Kidney (tissue), 14 donors: ENCODE data around the gene CTTNBP2. TPM values are rescaled to one million over a fixed set of nuclear protein-coding genes. Genes with fewer than 3 reads are reported as not detected.
A peak's percentile ranks its signal among the peaks of the same experiment; 100 is the strongest.

Experiments used
- DNase-seq, 5 donors: peaks; one replicate each; pipeline ENCODE4 v3.0.0-alpha.2; 2013 to 2020
- FAIRE-seq: peaks from 2 replicates; lab custom pipeline; 2012; peaks lifted over from hg19 to GRCh38; lab: Jason Lieb, UNC
- H3K27ac ChIP-seq, 2 donors: one replicate each; pipeline ENCODE4 v1.7.0; 2013; ENCODE audit warnings: low read depth in 2 of 2, low read length in 2 of 2, inconsistent platforms in 1 of 2
- H3K27me3 ChIP-seq: one replicate; pipeline ENCODE4 v1.7.1; 2013; ENCODE audit warnings: low read length, inconsistent platforms; ENCODE audit not compliant: control insufficient read depth, insufficient read depth
- H3K36me3 ChIP-seq, 3 donors: one replicate each; pipeline versions ENCODE4 v1.7.0 to v1.7.1; 2013; ENCODE audit warnings: low read length in 3 of 3, control low read depth in 1 of 3, inconsistent platforms in 1 of 3; ENCODE audit not compliant: insufficient read depth in 3 of 3, control insufficient read depth in 2 of 3
- H3K4me1 ChIP-seq, 3 donors: one replicate each; pipeline versions ENCODE4 v1.7.0 to v1.7.1; 2013; ENCODE audit warnings: low read length in 3 of 3, inconsistent platforms in 1 of 3, low read depth in 1 of 3; ENCODE audit not compliant: control insufficient read depth in 2 of 3, insufficient read depth in 2 of 3
- H3K4me3 ChIP-seq, 3 donors: one replicate each; pipeline versions ENCODE4 v1.7.0 to v1.8.1; 2013; ENCODE audit warnings: low read length in 3 of 3, control low read depth in 1 of 3, inconsistent platforms in 1 of 3
- H3K9ac ChIP-seq, 3 donors: one replicate each; pipeline versions ENCODE4 v1.7.0 to v1.7.1; 2013; ENCODE audit warnings: low read length in 3 of 3, control low read depth in 1 of 3, inconsistent platforms in 1 of 3
- H3K9me3 ChIP-seq, 3 donors: one replicate each; pipeline versions ENCODE4 v1.7.0 to v1.7.1; 2013; ENCODE audit warnings: low read length in 3 of 3, control low read depth in 1 of 3, inconsistent platforms in 1 of 3; ENCODE audit not compliant: control insufficient read depth in 2 of 3, insufficient read depth in 1 of 3
- intact Hi-C: fragments of 100-400 bp; cut with DNase I; formaldehyde crosslinking; loops from one replicate; pipeline ENCODE4 v1.11.1; 2022
- polyA plus RNA-seq: library from polyadenylated mRNA; stranded (reverse); fragments of 350-450 nt; fragmentation: Illumina TruSeq; extraction: RNeasy Lipid Tissue Mini Kit (QIAGEN cat#74804); gene quantifications from one replicate; pipeline ENCODE4 v1.2.3, GENCODE V29; 2014; ENCODE audit warnings: low read depth, low replicate concordance; ENCODE audit not compliant: insufficient read depth
- total RNA-seq: library from RNA; stranded (reverse); fragmentation: NEBNext Ultra II Directional; extraction: Animal tissue kit (Norgen Biotek cat#: 25700); gene quantifications from one replicate; pipeline ENCODE4 v1.2.1, GENCODE V29; 2021
- TF ChIP-seq, protein P1 (sequence below): IDR thresholded peaks from 3 replicates; pipeline ENCODE4 v1.5.1; 2012; ENCODE audit warnings: mild to moderate bottlenecking, moderate library complexity, borderline replicate concordance; ENCODE audit not compliant: insufficient read depth; ENCODE audit errors: extremely low read depth
- donor health status: control.
- donor health status: control.
- donor health status: control.
- donor health status: control.
- donor health status: control.
- donor health status: DM: yes; HTN: yes; CAD: no.
- donor health status: Normal renal cell carcinoma (clear cell type).

CTTNBP2 gene
- total and polyA plus RNA-seq, 2 donors from 2014 or later, result 3.8 to 41.1 TPM

DNA sequence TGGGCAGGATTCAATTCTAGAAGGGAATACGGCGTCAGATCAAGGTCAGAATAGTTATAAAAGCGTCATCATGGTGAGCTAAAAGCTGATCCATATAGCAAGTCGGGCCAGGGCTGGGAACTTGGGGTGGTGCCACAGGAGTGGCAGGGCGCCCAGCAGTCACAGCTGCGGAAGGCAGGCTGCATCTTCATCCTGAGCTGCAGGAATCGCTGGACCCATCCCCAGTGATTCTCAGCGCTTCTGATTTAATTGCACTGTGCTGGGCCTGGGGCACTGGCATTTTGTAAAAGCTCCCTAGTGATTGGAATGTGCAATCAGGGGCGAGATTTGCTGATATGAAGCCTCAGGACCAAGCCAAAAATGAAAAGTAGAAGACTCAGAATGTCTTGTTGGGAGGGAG, 135.3 kb downstream of the CTTNBP2 start:
- peaks cover 2 to 4% (median 3%) of the 10 kb centered on the region in 3 donors for H3K36me3 ChIP-seq
- H3K4me3 ChIP-seq, result no peak overlapping the region
- TF ChIP-seq, protein P1, sequence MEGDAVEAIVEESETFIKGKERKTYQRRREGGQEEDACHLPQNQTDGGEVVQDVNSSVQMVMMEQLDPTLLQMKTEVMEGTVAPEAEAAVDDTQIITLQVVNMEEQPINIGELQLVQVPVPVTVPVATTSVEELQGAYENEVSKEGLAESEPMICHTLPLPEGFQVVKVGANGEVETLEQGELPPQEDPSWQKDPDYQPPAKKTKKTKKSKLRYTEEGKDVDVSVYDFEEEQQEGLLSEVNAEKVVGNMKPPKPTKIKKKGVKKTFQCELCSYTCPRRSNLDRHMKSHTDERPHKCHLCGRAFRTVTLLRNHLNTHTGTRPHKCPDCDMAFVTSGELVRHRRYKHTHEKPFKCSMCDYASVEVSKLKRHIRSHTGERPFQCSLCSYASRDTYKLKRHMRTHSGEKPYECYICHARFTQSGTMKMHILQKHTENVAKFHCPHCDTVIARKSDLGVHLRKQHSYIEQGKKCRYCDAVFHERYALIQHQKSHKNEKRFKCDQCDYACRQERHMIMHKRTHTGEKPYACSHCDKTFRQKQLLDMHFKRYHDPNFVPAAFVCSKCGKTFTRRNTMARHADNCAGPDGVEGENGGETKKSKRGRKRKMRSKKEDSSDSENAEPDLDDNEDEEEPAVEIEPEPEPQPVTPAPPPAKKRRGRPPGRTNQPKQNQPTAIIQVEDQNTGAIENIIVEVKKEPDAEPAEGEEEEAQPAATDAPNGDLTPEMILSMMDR, result no peak
- no peaks in the 10 kb centered on the region for H3K9me3 ChIP-seq
- H3K9ac ChIP-seq, result no peak overlapping the region
- no peak overlapping the region for H3K27ac ChIP-seq
- no peaks in the 10 kb centered on the region for H3K27me3 ChIP-seq
- no peak for FAIRE-seq
- H3K4me1 ChIP-seq, result peaks cover 0 to 8% (median 0%) of the 10 kb centered on the region in 3 donors
- intact Hi-C loops, result no loop called here
- no peak for DNase-seq

DNA sequence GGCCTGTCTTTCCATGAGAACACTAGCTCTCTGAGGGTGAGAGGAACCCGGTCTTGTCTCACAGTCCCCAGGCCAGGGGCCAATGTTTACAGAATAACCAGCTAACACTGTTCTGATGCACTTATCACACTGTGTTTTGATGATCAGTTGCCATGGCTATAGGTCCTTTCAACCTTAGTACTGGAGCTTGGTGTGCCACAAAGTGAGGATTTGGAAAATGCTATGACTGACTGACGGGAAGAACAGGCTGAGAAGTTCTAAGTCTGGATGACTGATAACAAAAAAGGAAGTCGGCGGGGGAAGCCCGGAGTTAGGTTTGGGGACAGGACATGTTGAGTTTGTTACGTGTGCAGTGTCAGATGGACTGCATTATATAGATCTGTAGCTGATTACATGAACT, 141.8 kb downstream of the CTTNBP2 start:
- H3K4me1 ChIP-seq, result peaks cover 4 to 8% (median 5%) of the 10 kb centered on the region in 3 donors
- intact Hi-C loops, result no loop called here
- H3K27ac ChIP-seq, result no peak overlapping the region
- no peak overlapping the region for H3K4me3 ChIP-seq
- H3K36me3 ChIP-seq, result peaks cover 2 to 4% (median 3%) of the 10 kb centered on the region in 3 donors
- FAIRE-seq (no peak), DNase-seq (no peak)
- no peaks in the 10 kb centered on the region for H3K27me3 ChIP-seq
- no peak overlapping the region for H3K9ac ChIP-seq
- H3K9me3 ChIP-seq, result no peaks in the 10 kb centered on the region
- TF ChIP-seq, protein P1, result no peak

DNA sequence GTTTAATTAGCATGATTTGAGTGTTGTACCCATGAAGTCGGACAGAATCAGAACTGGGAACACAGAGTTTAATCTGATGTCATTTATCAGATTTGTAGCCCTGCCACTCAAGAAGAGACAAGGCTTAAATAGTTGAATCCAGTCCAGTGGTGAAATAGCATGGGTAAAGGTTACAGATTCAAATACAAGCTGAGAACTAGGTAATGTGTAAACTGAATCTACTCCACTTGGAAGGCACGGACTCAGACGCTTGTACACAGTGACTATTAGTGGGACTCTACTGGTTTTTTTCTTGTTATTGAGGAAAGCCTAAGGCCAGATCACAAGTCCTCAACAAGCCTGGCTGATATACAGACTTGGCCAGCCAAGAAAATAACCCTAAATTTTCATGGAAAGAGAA, 142.9 kb downstream of the CTTNBP2 start:
- H3K27me3 ChIP-seq, result no peaks in the 10 kb centered on the region
- no peak for FAIRE-seq
- no peak overlapping the region for H3K4me3 ChIP-seq
- no peak for DNase-seq
- TF ChIP-seq, protein P1, result no peak
- peaks cover 2 to 4% (median 3%) of the 10 kb centered on the region in 3 donors for H3K36me3 ChIP-seq
- intact Hi-C loops, result no loop called here
- H3K27ac ChIP-seq, result peak overlapping the region in 1 of 2 donors; percentile 55
- H3K9me3 ChIP-seq, result no peaks in the 10 kb centered on the region
- no peak overlapping the region for H3K9ac ChIP-seq
- H3K4me1 ChIP-seq, result peaks cover 4 to 8% (median 5%) of the 10 kb centered on the region in 3 donors
